Fibroblast of upper back skin (primary cell): ENCODE measurements around the gene OVOL2.
"Not testable (repeated sequence)": the region's sequence is repeated elsewhere in the genome, so short reads cannot be mapped to it uniquely, and the experiment has no call there.

Experiments used
- DNase-seq: peaks from one replicate; pipeline ENCODE4 v3.0.0-alpha.2; 2013

Gene OVOL2

GRCh38 chr20:18056174-18057100 lies 1.3 kb downstream of the OVOL2 start:
- DNase-seq: no peak

GRCh38 chr20:18055261-18055660 lies 2.5 kb downstream of the OVOL2 start:
- no peak for DNase-seq

GRCh38 chr20:18052856-18053255 lies 4.9 kb downstream of the OVOL2 start:
- no peak for DNase-seq

DNA sequence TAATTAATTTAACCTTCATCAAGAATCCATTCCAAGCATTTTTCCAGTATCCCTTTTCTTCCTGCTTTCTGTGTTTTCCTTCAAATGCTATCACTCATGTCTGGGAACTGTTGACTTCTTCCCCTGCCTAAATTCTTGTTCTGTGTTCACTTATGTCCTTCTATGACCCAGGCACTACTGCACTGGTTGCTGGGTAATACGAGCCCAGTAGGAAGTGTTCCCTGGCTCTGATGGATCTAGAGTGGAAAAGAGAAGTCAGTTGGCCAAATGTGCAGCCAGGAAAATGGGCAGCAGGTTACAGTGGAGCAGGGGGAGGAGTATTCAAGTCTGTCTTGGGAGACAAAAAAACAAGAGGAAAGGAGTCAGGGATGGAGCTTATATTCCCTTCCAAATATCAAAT lies 7.1 kb downstream of the OVOL2 start:
- no peak for DNase-seq

- no peak for DNase-seq
Measured at GRCh38 chr20:18048176-18048575, 9.5 kb downstream of the OVOL2 start.

DNA sequence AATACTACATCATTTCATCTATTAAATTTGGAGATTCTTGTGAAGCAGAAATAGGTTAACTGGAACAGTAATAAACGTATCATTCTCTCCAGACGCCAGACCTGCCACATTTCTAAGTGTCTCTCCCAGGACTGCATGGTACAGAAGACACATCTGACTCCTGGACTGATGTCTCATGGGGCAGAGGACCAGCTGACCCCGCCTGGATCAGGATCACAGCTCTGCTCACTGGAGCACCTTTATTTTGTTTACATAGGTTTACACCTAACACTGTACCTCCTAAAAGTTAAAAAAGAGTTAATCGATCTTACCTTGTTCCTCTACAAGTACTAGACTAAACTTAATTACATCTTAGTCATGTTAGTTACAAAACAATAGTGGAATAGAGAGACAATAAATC lies 11.2 kb downstream of the OVOL2 start:
- DNase-seq: no peak

GRCh38 chr20:18042229-18042628 lies 15.5 kb downstream of the OVOL2 start:
- no peak for DNase-seq

DNA sequence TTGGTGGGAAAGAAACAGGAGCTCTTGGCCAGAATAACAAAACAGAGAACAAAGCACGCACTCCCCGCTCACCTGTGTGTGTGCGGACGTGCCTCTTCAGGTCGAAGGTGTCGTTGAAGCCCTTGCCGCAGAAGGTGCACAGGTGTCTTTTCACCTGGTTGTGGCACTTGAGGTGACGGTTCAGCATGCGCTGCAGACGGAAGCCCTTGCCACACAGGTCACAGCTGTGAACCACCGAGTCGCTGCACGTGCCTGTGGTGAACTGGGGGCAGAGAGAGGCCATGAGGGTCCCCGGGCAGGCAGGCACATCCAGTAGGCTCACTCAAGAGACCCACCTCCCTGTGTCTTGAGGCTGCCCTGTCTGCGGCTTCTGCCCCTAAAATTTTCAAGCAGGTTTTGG lies 16.3 kb downstream of the OVOL2 start:
- no peak for DNase-seq

- DNase-seq: no peak
Measured at GRCh38 chr20:18039063-18039462, 18.7 kb downstream of the OVOL2 start.

DNA sequence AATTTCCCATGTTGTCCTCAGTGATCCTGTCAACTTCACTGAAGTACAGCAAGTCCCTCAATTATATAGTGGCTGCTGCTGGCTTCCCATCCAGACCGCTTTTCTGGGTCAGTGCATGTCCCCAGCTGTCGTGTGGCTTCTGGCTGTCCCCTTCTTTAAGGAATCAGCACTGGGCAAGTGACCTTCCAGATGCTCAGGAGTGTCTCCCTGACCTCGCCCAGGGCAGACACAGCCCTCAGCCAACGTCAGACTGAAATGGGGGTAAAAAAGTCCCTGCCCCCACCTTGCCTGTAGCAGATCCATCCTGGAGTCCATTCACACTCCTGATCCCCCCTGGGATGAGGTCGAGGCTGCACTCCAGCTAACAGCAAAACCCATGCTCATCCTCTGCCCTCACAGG lies 23.7 kb downstream of the OVOL2 start:
- DNase-seq: no peak

- DNase-seq: no peak
Measured at GRCh38 chr20:18032977-18033892, 24.5 kb downstream of the OVOL2 start.

DNA sequence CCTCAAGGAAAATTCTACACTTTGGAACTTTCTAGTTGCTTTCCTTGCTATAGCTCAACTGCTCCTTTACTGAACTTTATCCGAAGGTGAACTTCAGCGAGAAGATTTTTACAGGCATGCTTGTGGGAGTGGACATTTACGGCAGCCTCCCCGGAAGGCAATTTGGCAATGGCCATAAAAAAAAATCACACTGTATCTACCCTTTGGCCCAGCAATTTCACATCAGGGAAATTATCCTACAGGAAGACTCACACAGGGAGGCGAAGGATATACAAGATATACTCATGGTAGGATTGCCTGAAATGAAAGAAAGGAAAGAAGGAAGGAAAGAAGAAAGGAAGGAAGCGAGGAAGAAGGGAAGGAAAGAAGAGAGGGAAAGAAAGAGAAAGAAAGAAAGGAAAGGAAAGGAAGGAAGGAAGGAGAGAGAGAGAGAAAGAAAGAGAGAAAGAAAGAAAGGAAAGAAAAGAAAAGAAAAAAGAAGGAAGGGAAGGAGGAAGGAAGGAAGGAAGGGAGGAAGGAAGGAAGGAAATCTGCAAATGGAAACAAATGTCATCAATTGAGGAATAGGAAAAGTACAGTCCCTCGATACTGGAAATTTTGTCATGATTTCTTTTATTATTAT lies 25.7 kb downstream of the OVOL2 start:
- DNase-seq: no peak

DNA sequence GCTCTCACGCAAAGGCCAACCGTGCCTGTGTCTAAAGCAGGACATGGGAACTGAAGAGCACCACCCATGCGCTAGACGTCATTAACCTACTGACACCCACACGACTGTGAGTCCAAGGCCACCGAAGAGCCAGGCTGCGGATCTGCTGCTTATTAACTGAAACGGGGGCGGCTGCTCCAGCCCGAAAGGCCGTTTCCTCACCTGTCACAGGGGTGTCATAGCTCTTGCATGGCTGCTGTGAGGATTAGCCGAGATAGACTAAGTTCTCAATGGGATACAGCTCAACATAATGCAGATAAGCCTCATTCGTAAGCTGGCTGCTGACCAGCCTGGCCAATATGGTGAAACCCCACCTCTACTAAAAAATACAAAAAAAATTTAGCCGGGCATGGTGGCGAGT lies 26.7 kb downstream of the OVOL2 start:
- DNase-seq: no peak

DNA sequence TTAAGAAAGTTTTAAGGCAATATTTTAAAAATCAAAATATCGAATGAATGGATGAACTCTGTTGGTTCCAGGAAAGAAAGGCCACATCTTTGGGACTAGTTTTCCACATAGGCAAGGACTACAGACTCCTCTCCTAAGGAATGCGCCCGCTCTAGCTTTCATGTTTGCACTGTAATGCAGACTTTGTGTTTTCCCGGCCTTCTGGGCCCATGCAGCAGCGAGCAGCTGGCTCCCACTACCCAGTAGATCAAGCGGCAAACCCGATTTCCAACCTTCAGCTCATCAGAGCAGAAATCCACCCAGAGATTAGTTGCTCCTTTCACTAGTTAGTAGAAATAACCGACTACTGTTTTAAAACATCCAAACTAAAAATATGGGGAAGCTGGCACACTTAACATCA lies 27.7 kb downstream of the OVOL2 start:
- no peak for DNase-seq

DNA sequence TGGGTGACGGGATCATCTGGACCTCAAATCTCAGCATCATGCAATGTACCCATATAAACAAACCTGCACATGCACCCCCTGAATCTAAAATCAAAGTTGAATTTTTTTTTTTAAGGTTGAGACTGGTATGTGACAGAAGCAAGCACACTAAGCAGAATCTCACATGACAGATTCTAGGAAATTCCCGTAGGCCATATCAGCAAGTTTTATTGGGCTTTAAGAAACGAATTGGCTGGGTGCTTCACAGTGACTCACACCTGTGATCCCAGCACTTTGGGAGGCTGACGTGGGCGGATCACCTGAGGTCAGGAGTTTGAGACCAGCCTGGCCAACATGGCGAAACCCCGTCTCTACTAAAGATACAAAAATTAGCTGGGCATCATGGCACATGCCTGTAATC lies 30.7 kb downstream of the OVOL2 start:
- DNase-seq: not testable (repeated sequence)

- no peak for DNase-seq
Measured at GRCh38 chr20:18024606-18025127, 33.0 kb downstream of the OVOL2 start.

DNA sequence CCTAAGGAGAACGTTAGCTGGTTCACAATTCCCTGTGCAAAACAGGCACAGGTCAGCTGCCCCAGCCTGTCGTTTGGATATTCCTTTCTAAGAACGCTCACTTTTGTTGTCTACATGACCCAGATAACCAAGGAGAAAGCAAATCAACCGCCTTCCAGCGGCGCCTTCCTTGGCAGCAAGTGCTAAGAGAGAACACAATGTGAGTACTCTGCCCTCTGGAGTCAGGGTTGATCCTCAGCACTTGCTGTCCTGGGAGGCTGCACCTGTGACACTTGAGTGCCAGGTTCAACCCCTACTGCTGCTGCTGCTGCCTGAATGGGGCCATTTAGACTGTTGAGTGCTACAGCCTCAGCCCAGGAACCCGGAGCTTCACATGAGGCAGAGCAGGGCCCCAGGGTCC lies 36.8 kb downstream of the OVOL2 start:
- no peak for DNase-seq

- DNase-seq: no peak
Measured at GRCh38 chr20:18019068-18019467, 38.6 kb downstream of the OVOL2 start.

- no peak for DNase-seq
Measured at GRCh38 chr20:18018100-18018499, 39.6 kb downstream of the OVOL2 start.

DNA sequence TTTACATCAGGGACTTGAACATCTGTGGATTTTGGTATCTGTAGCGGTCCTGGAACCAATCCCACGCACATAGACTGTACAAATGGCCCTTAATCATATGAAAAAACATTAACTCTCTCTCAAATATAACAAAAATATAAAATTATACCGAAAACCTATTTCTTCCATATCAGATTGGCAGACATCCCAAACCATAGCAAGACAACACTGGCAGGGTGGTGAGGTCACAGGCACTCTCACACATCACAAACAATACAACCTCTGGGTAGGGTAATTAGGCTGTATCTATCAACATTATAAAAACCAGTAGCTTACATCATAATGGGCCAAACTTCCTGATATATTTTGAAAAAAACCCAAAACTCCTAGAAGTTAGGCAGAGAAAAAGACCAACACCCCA lies 40.9 kb downstream of the OVOL2 start:
- DNase-seq: no peak

DNA sequence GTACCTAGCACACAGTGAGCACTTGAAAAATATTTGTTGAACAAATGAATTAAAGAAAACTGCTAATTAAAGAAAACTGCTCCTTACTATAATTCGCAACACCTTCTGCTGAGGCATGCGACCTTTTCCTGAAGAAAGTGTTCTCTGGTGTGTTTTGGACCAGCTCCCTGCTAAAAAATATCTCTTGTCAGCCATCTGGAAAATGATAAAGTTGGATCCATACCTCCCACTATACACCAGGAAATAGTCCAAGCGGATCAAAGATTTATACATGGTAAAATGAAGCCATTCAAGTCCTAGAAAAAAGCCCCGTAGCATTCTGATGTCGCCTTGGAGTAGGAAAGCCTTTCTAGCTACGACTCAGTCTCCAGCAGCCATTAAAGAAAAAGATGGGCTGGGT lies 43.3 kb downstream of the OVOL2 start:
- no peak for DNase-seq

DNA sequence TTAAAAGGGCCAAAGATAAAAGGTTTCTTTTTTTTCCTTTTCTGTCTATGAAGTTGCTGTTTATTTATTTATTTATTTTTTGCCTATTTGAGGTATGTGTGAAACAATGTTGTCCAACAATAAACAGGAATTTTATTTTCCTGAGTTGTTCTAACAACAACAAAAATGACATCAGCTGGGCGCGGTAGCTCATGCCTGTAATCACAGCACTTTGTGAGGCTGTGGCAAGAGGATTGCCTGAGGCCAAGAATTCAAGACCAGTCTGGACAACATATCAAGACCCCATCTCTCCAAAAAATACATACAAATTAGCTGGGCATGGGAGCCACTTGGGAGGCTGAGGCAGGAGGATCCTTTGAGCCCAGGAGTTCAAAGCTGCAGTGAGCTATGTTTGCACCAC lies 44.8 kb downstream of the OVOL2 start:
- no peak for DNase-seq

DNA sequence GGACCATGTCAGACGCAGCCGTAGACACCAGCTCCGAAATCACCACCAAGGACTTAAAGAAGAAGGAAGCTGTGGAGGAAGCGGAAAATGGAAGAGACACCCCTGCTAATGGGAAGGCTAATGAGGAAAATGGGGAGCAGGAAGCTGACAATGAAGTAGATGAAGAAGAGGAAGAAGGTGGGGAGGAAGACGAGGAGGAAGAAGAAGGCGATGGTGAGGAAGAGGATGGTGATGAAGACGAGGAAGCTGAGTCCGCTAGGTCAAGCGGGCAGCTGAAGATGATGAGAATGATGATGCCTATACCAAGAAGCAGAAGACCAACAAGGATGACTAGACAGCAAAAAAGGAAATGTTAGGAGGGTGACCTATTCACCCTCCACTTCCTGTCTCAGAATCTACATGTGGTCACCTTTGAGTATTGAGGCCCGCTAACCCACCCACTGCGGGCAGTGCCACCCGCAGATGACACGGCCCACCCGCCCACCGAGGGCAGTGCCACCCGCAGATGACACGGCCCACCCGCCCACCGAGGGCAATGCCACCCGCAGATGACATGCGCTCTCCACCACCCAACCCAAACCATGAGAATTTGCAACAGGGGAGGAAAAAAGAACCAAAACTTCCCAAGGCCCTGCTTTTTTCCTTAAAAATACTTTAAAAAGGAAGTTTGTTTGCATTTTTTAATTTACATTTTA lies 45.6 kb downstream of the OVOL2 start:
- no peak for DNase-seq
